Stimulated activated CD4-positive, alpha-beta T cell treated with anti-CD3 and anti-CD28 coated beads, TNF-alpha, amount 100 ng/mL, for 48 hours (primary cell): ENCODE results near the gene SNHG17.

Experiments
- DNase-seq, 3 donors: peaks; one replicate each; pipeline ENCODE4 v3.0.0-alpha.2; 2020; ENCODE audit warnings: low read depth in 3 of 3

The SNHG17 gene

DNA sequence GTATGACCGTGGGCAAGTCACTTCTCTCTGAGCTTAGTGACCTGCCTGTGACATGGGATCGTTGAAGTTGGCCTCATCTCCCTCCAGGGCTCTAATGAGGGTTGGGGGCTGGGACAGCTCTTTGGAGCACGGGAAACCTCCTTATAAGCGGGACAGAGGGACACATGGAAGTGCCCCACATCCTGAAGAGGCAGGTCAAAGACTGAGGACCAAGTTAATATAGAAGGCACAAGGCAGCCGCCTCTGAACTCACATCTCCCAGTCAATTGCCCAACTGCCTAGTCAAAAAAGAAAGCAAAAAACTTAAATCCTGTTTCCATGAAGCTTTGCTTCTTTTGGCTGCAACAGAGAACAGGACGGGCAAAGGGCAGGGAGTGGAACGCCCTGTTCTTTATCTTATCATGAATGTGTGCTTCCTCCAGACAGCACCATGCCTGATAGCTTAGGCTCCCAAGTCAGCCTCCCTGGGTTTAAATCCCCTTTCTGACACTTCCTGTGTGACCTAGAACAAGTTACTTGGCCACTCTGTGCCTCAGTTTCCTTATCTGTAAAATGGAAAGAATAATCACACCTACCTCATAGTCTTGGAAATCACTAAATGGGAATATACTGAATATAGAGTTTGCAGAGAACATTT, 61.8 kb downstream of the SNHG17 start:
- DNase-seq: no peak

DNA sequence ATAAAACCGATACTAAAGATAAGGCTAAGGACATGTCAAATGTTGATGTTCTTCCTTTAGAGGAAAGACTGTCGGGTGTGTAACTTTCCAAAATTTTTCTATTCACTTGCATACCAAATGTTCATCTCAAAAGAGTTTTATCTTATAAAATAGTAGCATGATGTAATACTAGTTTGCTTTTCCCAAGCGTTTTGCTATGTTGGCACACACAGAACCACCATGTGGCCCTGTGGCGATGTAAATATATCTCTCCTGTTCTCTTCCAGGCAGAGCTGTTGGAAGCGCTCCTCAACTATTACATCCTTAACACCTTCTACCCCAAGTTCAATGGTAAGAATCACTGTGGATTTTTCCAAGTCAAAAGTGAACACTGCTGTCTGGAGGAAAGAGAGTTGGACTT, 62.3 kb downstream of the SNHG17 start:
- no peak for DNase-seq
